ENCODE data around the gene GTSF1L. TPM values are rescaled to one million over a fixed set of nuclear protein-coding genes. Genes with fewer than 3 reads are reported as not detected.

GTSF1L gene
- total and polyA plus RNA-seq, 5 experiments from 2014 or later: 0.25 to 1.6 (median 0.80) TPM

DNA sequence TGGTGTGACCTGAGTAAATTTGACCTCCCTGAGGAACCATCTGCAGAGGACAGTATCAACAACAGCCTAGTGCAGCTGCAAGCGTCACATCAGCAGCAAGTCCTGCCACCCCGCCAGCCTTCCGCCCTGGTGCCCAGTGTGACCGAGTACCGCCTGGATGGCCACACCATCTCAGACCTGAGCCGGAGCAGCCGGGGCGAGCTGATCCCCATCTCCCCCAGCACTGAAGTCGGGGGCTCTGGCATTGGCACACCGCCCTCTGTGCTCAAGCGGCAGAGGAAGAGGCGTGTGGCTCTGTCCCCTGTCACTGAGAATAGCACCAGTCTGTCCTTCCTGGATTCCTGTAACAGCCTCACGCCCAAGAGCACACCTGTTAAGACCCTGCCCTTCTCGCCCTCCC lies 24.3 kb downstream of the GTSF1L start:
- H3K9me3 Mint-ChIP-seq: no peaks in the 10 kb centered on the region
- POLR2A ChIA-PET: no interaction called here
- no peak for ATAC-seq
- H3K36me3 Mint-ChIP-seq: no peaks in the 10 kb centered on the region
- H3K27me3 Mint-ChIP-seq: no peaks in the 10 kb centered on the region
- no peak overlapping the region for H3K27ac Mint-ChIP-seq
- peak in 1 of 10 donors; percentile 51 for DNase-seq
- no peak overlapping the region for H3K4me3 Mint-ChIP-seq
- peaks cover 13 to 16% (median 14%) of the 10 kb centered on the region in 4 donors for H3K4me1 Mint-ChIP-seq

DNA sequence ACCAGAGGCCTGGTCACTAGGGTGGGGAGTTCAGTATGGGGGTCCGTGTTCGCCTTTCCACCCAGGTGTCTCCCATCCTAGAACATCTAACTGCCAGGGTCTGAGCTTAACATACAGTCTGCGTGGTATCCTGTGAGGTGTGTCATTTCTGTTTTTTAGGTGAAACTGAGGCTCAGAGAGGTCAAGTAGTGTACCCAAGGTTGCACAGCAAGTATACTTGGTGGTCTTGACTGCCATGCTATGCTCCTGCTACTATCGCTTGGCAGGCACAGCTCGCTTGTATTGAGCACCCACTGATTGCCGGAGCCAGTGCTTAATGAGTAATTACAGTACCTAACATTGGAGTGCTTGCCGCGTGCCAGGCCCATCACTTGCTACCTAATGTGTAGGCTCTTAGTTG lies 26.2 kb downstream of the GTSF1L start:
- no peak for ATAC-seq
- Mint-ChIP-seq H3K27me3 (no peaks in the 10 kb centered on the region), H3K4me3 (peak overlapping the region in 1 of 10 donors; percentile 46), H3K9me3 (no peaks in the 10 kb centered on the region), H3K27ac (peak overlapping the region in 5 of 10 donors; percentile 11 to 85 (median 71)), H3K4me1 (peaks cover 13 to 16% (median 14%) of the 10 kb centered on the region in 4 donors), H3K36me3 (no peaks in the 10 kb centered on the region)
- POLR2A ChIA-PET: interaction anchor here (1.4 kb wide), 1 partner anchor 17 kb away, joined by 4 read pairs; no protein-coding TSS in a partner anchor
- DNase-seq: no peak

DNA sequence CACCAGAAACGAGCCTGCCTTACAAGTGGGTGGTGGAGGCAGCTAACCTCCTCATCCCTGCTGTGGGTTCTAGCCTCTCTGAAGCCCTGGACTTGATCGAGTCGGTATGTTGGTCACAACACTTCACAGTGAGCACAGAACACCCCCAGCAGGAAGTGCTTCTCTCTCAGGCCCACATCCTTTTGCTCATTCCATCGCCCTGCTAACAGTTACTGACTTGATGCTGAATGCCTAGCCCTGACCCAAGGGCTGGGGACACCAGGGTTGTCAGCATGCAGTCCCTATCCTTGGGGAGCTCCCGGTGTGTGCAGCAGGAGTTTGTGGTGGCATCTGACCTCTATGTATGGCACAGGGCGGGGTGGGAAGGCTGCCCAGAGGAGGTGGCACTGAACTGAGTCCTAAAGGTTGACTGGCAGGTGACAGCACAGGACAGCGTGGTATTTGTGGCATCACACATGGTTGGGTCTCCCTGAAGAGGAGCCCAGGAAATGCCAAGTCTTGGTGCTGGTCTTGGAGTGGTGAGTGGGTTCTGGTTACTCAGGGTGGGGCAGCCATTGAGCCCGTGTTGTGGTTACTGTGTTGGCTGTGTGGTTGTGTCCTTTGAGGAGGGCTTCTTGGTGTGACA lies 26.7 kb downstream of the GTSF1L start:
- Mint-ChIP-seq H3K4me3 (peak overlapping the region in 4 of 10 donors; percentile 31 to 46 (median 38)), H3K27ac (peak overlapping the region in 9 of 10 donors; percentile 11 to 85 (median 77)), H3K27me3 (no peaks in the 10 kb centered on the region), H3K4me1 (peaks cover 13 to 16% (median 14%) of the 10 kb centered on the region in 4 donors), H3K36me3 (no peaks in the 10 kb centered on the region), H3K9me3 (no peaks in the 10 kb centered on the region)
- POLR2A ChIA-PET: interaction anchor here (1.4 kb wide), 1 partner anchor 17 kb away, joined by 4 read pairs; no protein-coding TSS in a partner anchor
- DNase-seq (peak in 2 of 10 donors; percentile 20 to 60), ATAC-seq (peak; percentile 59)

DNA sequence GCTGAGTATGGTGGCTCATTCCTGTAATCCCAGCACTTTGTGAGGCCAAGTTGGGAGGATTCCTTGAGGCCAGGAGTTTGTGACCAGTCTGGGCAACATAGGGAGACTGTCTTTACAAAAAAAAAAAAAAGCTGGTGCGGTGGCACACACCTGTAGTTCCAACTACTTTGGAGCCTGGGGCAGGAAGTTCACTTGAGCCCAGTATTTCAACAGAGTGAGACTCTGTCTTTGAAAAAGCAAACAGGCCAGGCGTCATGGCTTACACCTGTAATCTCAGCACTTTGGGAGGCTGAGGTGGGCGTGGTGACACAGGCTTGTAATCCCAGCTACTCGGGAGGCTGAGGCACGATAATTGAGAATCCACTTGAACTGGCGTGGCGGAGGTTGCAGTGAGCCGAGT lies 31.2 kb downstream of the GTSF1L start:
- Mint-ChIP-seq H3K4me3 (no peak overlapping the region), H3K36me3 (no peaks in the 10 kb centered on the region), H3K27me3 (no peaks in the 10 kb centered on the region), H3K4me1 (peaks cover 12 to 18% (median 14%) of the 10 kb centered on the region in 4 donors), H3K9me3 (no peaks in the 10 kb centered on the region), H3K27ac (peak overlapping the region in 2 of 10 donors; percentile 19 to 22)
- DNase-seq (no peak), ATAC-seq (no peak)
- POLR2A ChIA-PET: no interaction called here

DNA sequence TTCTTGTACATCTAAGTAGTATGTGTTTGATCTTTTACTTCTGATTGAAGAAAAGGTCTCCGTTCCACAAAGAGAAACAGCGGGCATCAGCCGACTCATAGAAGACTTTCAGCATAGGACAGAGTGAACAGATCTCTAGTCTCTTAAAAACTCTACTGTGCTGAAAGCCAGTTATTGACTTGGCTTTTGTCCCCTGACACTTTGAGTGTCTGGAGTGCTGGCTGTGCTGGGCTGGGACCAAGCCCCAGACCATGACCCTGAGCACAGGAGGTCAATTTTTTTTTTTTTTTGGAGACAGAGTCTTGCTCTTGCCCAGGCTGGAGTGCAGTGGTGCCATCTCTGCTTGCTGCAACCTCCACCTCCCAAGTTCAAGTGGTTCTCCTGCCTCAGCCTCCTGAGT lies 32.0 kb downstream of the GTSF1L start:
- H3K27ac Mint-ChIP-seq: peak overlapping the region in 3 of 10 donors; percentile 13 to 79 (median 62)
- POLR2A ChIA-PET: no interaction called here
- no peaks in the 10 kb centered on the region for H3K27me3 Mint-ChIP-seq
- H3K9me3 Mint-ChIP-seq: no peaks in the 10 kb centered on the region
- peaks cover 4 to 10% (median 6%) of the 10 kb centered on the region in 4 donors for H3K4me1 Mint-ChIP-seq
- no peaks in the 10 kb centered on the region for H3K36me3 Mint-ChIP-seq
- H3K4me3 Mint-ChIP-seq: no peak overlapping the region
- DNase-seq (no peak), ATAC-seq (no peak)

DNA sequence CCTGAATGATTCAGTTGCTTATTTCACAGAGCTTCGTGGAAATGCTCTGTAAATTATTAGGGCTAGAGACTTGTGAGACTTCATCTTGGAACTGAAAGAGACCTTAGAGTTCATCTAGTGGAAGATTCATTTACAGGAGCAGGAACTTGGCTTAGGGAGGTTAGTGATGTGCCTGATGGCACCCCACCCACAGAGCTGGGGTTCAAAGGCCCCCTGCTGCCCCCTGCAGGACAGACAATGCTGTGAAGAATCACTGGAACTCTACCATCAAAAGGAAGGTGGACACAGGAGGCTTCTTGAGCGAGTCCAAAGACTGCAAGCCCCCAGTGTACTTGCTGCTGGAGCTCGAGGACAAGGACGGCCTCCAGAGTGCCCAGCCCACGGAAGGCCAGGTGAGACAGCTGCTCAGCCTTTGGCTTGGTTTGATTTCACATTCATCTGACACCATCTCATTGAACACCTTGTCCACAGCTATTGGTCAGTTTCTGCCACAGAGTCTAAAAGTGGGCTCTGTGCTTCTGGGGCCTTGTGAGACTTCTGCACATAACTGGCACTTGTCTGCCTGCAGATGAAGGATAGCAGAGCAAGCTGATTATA lies 34.8 kb downstream of the GTSF1L start:
- peak; percentile 18 to 67 (median 38) for DNase-seq
- H3K36me3 Mint-ChIP-seq: no peaks in the 10 kb centered on the region
- POLR2A ChIA-PET: no interaction called here
- peak; percentile 44 to 69 for ATAC-seq
- no peaks in the 10 kb centered on the region for H3K27me3 Mint-ChIP-seq
- H3K4me1 Mint-ChIP-seq: peaks cover 0 to 4% (median 2%) of the 10 kb centered on the region in 4 donors
- H3K4me3 Mint-ChIP-seq: no peak overlapping the region
- H3K9me3 Mint-ChIP-seq: no peaks in the 10 kb centered on the region
- peak overlapping the region in 2 of 10 donors; percentile 36 to 57 for H3K27ac Mint-ChIP-seq

DNA sequence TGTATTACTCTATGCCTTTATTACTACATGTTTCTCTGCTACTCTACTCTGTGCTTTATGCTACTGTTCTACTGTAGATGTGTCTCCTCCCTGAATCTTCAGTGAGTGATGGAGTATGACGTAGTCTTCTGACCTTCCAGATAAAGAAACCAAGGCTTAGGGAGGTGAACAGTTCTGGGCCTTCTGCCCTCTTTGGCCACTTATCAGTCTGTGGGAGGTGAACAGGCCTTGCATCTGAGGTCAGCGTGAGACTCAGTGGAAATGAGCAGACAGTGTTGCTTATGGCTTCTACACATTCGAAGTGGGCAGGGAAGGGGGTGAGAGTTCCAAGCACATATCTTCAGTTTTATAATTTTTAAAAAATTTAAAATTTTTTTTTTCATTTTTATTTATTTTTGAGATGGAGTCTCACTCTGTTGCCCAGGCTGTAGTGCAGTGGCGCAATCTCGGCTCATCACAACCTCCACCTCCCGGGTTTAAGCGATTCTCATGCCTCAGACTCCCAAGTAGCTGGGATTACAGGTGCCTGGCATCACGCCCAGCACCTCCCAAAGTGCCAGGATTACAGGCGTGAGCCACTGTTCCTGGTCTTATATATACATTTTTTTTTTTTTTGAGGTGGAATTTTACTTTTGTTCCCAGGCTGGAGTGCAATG lies 35.7 kb downstream of the GTSF1L start:
- no peak overlapping the region for H3K4me3 Mint-ChIP-seq
- no peaks in the 10 kb centered on the region for H3K9me3 Mint-ChIP-seq
- peaks cover 0 to 4% (median 2%) of the 10 kb centered on the region in 4 donors for H3K4me1 Mint-ChIP-seq
- H3K27me3 Mint-ChIP-seq: no peaks in the 10 kb centered on the region
- H3K36me3 Mint-ChIP-seq: no peaks in the 10 kb centered on the region
- ATAC-seq (no peak), DNase-seq (no peak)
- no peak overlapping the region for H3K27ac Mint-ChIP-seq
- POLR2A ChIA-PET: interaction anchor here (0.6 kb wide), 1 partner anchor 13 kb away, joined by 4 read pairs; no protein-coding TSS in a partner anchor

DNA sequence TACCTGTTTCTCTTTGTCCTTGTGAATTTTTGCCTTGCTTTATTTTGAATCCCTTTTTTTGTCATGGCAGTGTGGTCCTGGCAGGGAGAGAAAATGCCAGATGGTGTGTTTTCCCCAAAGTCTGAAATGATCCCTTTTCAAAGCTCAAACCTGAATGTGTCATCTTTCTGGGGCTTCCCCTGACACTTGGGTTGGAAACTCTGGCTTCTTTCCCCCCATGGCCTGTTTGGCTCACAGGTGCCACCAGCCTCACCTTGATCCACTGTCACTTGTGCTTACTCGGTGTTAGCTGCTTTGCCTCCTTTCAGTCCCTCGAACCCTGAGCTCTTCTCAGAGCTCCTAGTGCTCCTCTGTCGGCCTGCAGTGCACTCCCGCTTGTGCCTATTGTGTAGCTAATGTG lies 37.6 kb downstream of the GTSF1L start:
- H3K27ac Mint-ChIP-seq: peak overlapping the region in 4 of 10 donors; percentile 19 to 43 (median 32)
- H3K4me1 Mint-ChIP-seq: peaks cover 0 to 4% (median 2%) of the 10 kb centered on the region in 4 donors
- H3K9me3 Mint-ChIP-seq: no peaks in the 10 kb centered on the region
- DNase-seq (no peak), ATAC-seq (no peak)
- no peaks in the 10 kb centered on the region for H3K27me3 Mint-ChIP-seq
- no peaks in the 10 kb centered on the region for H3K36me3 Mint-ChIP-seq
- no peak overlapping the region for H3K4me3 Mint-ChIP-seq
- POLR2A ChIA-PET: no interaction called here

DNA sequence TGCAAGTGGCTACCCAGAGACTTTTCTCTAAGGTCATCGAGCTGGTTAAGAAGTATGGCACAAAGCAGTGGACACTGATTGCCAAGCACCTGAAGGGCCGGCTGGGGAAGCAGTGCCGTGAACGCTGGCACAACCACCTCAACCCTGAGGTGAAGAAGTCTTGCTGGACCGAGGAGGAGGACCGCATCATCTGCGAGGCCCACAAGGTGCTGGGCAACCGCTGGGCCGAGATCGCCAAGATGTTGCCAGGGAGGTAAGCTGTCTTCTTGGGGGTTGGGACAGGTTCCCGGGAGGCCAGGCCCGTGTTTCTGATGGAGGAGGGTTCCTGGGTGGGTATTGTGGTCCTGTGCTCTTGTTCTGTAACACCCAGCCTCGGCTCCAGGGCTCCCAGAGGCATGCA lies 40.0 kb downstream of the GTSF1L start:
- Mint-ChIP-seq H3K36me3 (no peaks in the 10 kb centered on the region), H3K4me3 (no peak overlapping the region), H3K27ac (peak overlapping the region in 2 of 10 donors; percentile 63 to 77), H3K27me3 (no peaks in the 10 kb centered on the region), H3K4me1 (peaks cover 0 to 14% (median 1%) of the 10 kb centered on the region in 4 donors), H3K9me3 (no peaks in the 10 kb centered on the region)
- DNase-seq (no peak), ATAC-seq (no peak)
- POLR2A ChIA-PET: no interaction called here

DNA sequence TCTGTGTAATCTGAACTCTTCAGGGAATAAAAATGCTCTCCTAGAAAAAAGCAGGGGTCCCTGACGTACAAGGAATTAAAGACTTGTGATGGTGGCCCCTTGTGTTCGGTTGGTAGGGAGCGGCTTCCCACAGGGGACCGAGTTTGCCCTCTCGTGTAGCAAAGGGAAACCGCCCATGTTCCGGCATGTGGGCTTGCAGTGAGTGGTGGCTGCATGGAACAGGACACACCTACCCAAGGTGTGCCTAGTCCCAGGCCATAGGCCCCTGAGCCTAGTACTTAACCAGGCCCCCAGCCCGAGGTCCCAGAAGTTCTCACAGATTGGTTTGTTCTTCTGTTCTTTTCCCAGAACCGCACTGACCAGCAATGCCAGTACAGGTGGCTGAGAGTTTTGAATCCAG lies 44.4 kb downstream of the GTSF1L start:
- POLR2A ChIA-PET: no interaction called here
- no peaks in the 10 kb centered on the region for H3K27me3 Mint-ChIP-seq
- H3K4me1 Mint-ChIP-seq: peaks cover 0 to 30% (median under 1%) of the 10 kb centered on the region in 4 donors
- DNase-seq (no peak), ATAC-seq (no peak)
- H3K9me3 Mint-ChIP-seq: no peaks in the 10 kb centered on the region
- no peak overlapping the region for H3K4me3 Mint-ChIP-seq
- H3K36me3 Mint-ChIP-seq: no peaks in the 10 kb centered on the region
- peak overlapping the region in 1 of 10 donors; percentile 34 for H3K27ac Mint-ChIP-seq

DNA sequence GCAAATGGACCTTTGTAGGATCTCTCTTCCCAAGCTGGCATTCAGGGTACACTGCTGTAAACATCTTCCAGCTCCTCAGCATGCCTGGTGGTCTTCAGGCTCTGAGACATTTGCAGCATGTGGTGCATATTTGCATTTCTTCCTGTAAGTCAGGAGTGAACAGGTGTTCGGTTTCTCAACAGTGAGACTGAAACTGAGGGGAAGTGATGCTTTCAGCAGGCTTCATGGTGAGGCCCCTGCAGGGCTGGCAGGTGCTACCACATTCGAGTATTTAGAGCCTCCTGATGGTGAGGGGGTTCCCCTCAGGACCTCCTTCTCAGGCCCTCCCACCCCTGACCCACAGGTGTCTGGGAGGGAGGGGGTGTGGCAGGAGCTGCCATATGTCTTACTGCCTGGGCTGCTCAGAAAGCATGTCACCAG lies 44.8 kb downstream of the GTSF1L start:
- ATAC-seq (peak in 1 of 2 donors; percentile 36), DNase-seq (peak in 1 of 10 donors; percentile 33)
- Mint-ChIP-seq H3K36me3 (no peaks in the 10 kb centered on the region), H3K9me3 (no peaks in the 10 kb centered on the region), H3K27me3 (peaks cover 0 to 3% (median 0%) of the 10 kb centered on the region in 5 donors), H3K27ac (peak overlapping the region in 2 of 10 donors; percentile 34 to 63), H3K4me1 (peaks cover 0 to 30% (median under 1%) of the 10 kb centered on the region in 4 donors), H3K4me3 (peak overlapping the region in 1 of 10 donors; percentile 60)
- POLR2A ChIA-PET: no interaction called here

DNA sequence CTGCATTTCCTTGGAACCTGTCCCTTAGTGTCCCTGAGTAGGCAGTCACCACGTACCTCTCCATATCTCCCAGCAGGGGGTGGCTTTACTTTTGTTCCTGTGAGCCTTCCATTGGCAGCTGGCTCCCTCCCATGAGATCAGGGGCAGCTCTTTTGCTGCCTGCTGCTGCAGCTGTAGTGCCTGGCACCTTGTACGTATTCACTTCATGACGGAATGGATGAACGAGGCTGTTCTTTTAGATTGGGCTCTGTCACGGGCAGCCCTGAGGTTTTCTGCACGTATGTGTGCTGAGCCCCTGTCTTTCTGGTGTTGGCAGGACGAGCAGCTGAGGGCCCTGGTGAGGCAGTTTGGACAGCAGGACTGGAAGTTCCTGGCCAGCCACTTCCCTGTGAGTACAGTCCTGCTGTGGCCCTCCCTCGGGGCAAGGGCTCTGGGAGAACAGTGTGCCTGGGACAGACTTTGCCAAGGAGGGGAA lies 45.3 kb downstream of the GTSF1L start:
- POLR2A ChIA-PET: interaction anchor here (0.6 to 1.1 kb wide), 2 partner anchors 38 to 240 kb away, joined by 3 read pairs; no protein-coding TSS in a partner anchor
- ATAC-seq (peak in 1 of 2 donors; percentile 25), DNase-seq (no peak)
- H3K27ac Mint-ChIP-seq: peak overlapping the region in 3 of 10 donors; percentile 34 to 68 (median 63)
- H3K9me3 Mint-ChIP-seq: no peaks in the 10 kb centered on the region
- H3K27me3 Mint-ChIP-seq: peaks cover 0 to 4% (median 0%) of the 10 kb centered on the region in 5 donors
- peaks cover 0 to 30% (median under 1%) of the 10 kb centered on the region in 4 donors for H3K4me1 Mint-ChIP-seq
- H3K36me3 Mint-ChIP-seq: no peaks in the 10 kb centered on the region
- H3K4me3 Mint-ChIP-seq: peak overlapping the region in 1 of 10 donors; percentile 16
